Measurements from ENCODE around the gene NEO1. TPM values are rescaled to one million over a fixed set of nuclear protein-coding genes. Genes with fewer than 3 reads are reported as not detected.

Gene NEO1
- polyA plus RNA-seq, 1 donor from 2014 or later, result 57.0 TPM

- H3K4me3 ChIP-seq (ENCODE audit: low read length), result no peak overlapping the region
- H3K79me2 ChIP-seq (replicated peaks; ENCODE audit: insufficient read depth, low read length), result no peaks in the 10 kb centered on the region
- H3F3A ChIP-seq (ENCODE audit: insufficient read depth, low read length, poor library complexity, severe bottlenecking), result no peaks in the 10 kb centered on the region
- H3K9me2 ChIP-seq (ENCODE audit: insufficient read depth, low read length), result no peaks in the 10 kb centered on the region
- no peaks in the 10 kb centered on the region for H3K27me3 ChIP-seq (ENCODE audit: insufficient read depth, low read depth, low read length)
- H3K36me3 ChIP-seq (ENCODE audit: insufficient read depth, low read length), result peaks cover 6% of the 10 kb centered on the region
- TF ChIP-seq POLR2AphosphoS5 (IDR thresholded peaks at IDR 0.05) (no peak), EP300 (conservative IDR thresholded peaks at IDR 0.05; ENCODE audit: poor library complexity, severe bottlenecking) (no peak), MXI1 (conservative IDR thresholded peaks at IDR 0.05; ENCODE audit: poor library complexity, severe bottlenecking) (no peak), CTCF (IDR thresholded peaks at IDR 0.05; ENCODE audit: poor library complexity, severe bottlenecking) (no peak), EZH2 (IDR thresholded peaks at IDR 0.05; ENCODE audit: borderline replicate concordance, insufficient read depth, low read length, poor library complexity, severe bottlenecking) (no peak), SMC3 (conservative IDR thresholded peaks at IDR 0.05; ENCODE audit: poor library complexity) (no peak), RAD21 (conservative IDR thresholded peaks at IDR 0.05) (no peak), TAF1 (IDR thresholded peaks at IDR 0.05; ENCODE audit: low read depth) (no peak), REST (IDR thresholded peaks at IDR 0.05; ENCODE audit: borderline replicate concordance) (no peak)
- no peak overlapping the region for H3K4me2 ChIP-seq (ENCODE audit: low read length)
- H3K9me3 ChIP-seq (ENCODE audit: low read length), result no peaks in the 10 kb centered on the region
- H3K9ac ChIP-seq (ENCODE audit: low read length), result no peak overlapping the region
- no peak overlapping the region for H3K27ac ChIP-seq (ENCODE audit: low read length)
- no peak overlapping the region for H2AFZ ChIP-seq (ENCODE audit: low read depth, low read length)
- H4K20me1 ChIP-seq (ENCODE audit: insufficient read depth), result no peaks in the 10 kb centered on the region
Measured at GRCh38 chr15:73246898-73247297, 194.6 kb downstream of the NEO1 start.

- H3F3A ChIP-seq (ENCODE audit: insufficient read depth, low read length, poor library complexity, severe bottlenecking), result no peaks in the 10 kb centered on the region
- H3K4me2 ChIP-seq (ENCODE audit: low read length), result no peak overlapping the region
- no peak overlapping the region for H2AFZ ChIP-seq (ENCODE audit: low read depth, low read length)
- peaks cover 6% of the 10 kb centered on the region for H3K36me3 ChIP-seq (ENCODE audit: insufficient read depth, low read length)
- H4K20me1 ChIP-seq (ENCODE audit: insufficient read depth), result no peaks in the 10 kb centered on the region
- H3K27ac ChIP-seq (ENCODE audit: low read length), result no peak overlapping the region
- H3K4me3 ChIP-seq (ENCODE audit: low read length), result no peak overlapping the region
- no peak for TF ChIP-seq SMC3 (conservative IDR thresholded peaks at IDR 0.05; ENCODE audit: poor library complexity)
- H3K9me2 ChIP-seq (ENCODE audit: insufficient read depth, low read length), result no peaks in the 10 kb centered on the region
- H3K9ac ChIP-seq (ENCODE audit: low read length), result no peak overlapping the region
- no peaks in the 10 kb centered on the region for H3K79me2 ChIP-seq (replicated peaks; ENCODE audit: insufficient read depth, low read length)
- no peaks in the 10 kb centered on the region for H3K27me3 ChIP-seq (ENCODE audit: insufficient read depth, low read depth, low read length)
- no peaks in the 10 kb centered on the region for H3K9me3 ChIP-seq (ENCODE audit: low read length)
Measured at GRCh38 chr15:73247331-73247730, 195.1 kb downstream of the NEO1 start.

GRCh38 chr15:73249499-73249898 lies 197.2 kb downstream of the NEO1 start:
- peaks cover 6% of the 10 kb centered on the region for H3K36me3 ChIP-seq (ENCODE audit: insufficient read depth, low read length)
- H3K4me3 ChIP-seq (ENCODE audit: low read length), result no peak overlapping the region
- no peaks in the 10 kb centered on the region for H3K9me3 ChIP-seq (ENCODE audit: low read length)
- H4K20me1 ChIP-seq (ENCODE audit: insufficient read depth), result no peaks in the 10 kb centered on the region
- no peaks in the 10 kb centered on the region for H3K79me2 ChIP-seq (replicated peaks; ENCODE audit: insufficient read depth, low read length)
- H3K9ac ChIP-seq (ENCODE audit: low read length), result no peak overlapping the region
- no peaks in the 10 kb centered on the region for H3K9me2 ChIP-seq (ENCODE audit: insufficient read depth, low read length)
- H2AFZ ChIP-seq (ENCODE audit: low read depth, low read length), result no peak overlapping the region
- no peak overlapping the region for H3K27ac ChIP-seq (ENCODE audit: low read length)
- H3K4me2 ChIP-seq (ENCODE audit: low read length), result no peak overlapping the region
- H3K27me3 ChIP-seq (ENCODE audit: insufficient read depth, low read depth, low read length), result no peaks in the 10 kb centered on the region
- H3F3A ChIP-seq (ENCODE audit: insufficient read depth, low read length, poor library complexity, severe bottlenecking), result no peaks in the 10 kb centered on the region
- TF ChIP-seq MXI1 (conservative IDR thresholded peaks at IDR 0.05; ENCODE audit: poor library complexity, severe bottlenecking) (no peak), REST (IDR thresholded peaks at IDR 0.05; ENCODE audit: borderline replicate concordance) (no peak), POLR2AphosphoS5 (IDR thresholded peaks at IDR 0.05) (no peak), RAD21 (conservative IDR thresholded peaks at IDR 0.05) (no peak), EZH2 (IDR thresholded peaks at IDR 0.05; ENCODE audit: borderline replicate concordance, insufficient read depth, low read length, poor library complexity, severe bottlenecking) (no peak), CTCF (IDR thresholded peaks at IDR 0.05; ENCODE audit: poor library complexity, severe bottlenecking) (no peak), TAF1 (IDR thresholded peaks at IDR 0.05; ENCODE audit: low read depth) (no peak), EP300 (conservative IDR thresholded peaks at IDR 0.05; ENCODE audit: poor library complexity, severe bottlenecking) (no peak), SMC3 (conservative IDR thresholded peaks at IDR 0.05; ENCODE audit: poor library complexity) (no peak)

Data from neural cell (in vitro differentiated cells).